AG04450 (cell line): ENCODE data around the gene EVL. TPM values are rescaled to one million over a fixed set of nuclear protein-coding genes. Genes with fewer than 3 reads are reported as not detected.

Source experiments
- CTCF ChIA-PET: fragments of 300-600, 350-600 bp; formaldehyde crosslinking; extraction: SDS; loops from one replicate; lab custom pipeline; 2022; ENCODE audit warnings: antibody characterized with exemption, inconsistent platforms; lab: Charles Lee
- POLR2A ChIA-PET: fragments of 350-600 bp; formaldehyde crosslinking; extraction: SDS; loops from one replicate; lab custom pipeline; 2021; ENCODE audit warnings: antibody characterized with exemption, inconsistent platforms; lab: Yijun Ruan, JAX
- DNase-seq: peaks from one replicate; pipeline ENCODE4 v3.0.0-alpha.2; 2011; ENCODE audit warnings: low read depth, low spot score
- H3K27ac ChIP-seq: one replicate; pipeline ENCODE4 v1.5.1; 2012; ENCODE audit warnings: low read depth, low read length, control low read depth
- H3K27me3 ChIP-seq: one replicate; pipeline ENCODE4 v1.6.0; 2012; ENCODE audit warnings: low read length; ENCODE audit not compliant: control insufficient read depth, insufficient read depth
- H3K4me3 ChIP-seq: 2 replicates; pipeline ENCODE4 v1.5.1; 2011; ENCODE audit warnings: mild to moderate bottlenecking, low read depth, low read length, control low read depth
- H3K9me3 ChIP-seq: 2 replicates; pipeline ENCODE4 v1.5.1; 2012; ENCODE audit warnings: low read length; ENCODE audit not compliant: control insufficient read depth, insufficient read depth
- polyA plus RNA-seq: library from polyadenylated mRNA; depleted of rRNA; stranded (reverse); fragments of >200 nt; gene quantifications from 2 replicates; pipeline ENCODE4 v1.2.3, GENCODE V29; 2011
- TF ChIP-seq, protein P1 (sequence below): IDR thresholded peaks from 2 replicates; pipeline ENCODE4 v1.5.1; 2011; ENCODE audit warnings: low read depth, low read length, control low read depth, inconsistent platforms

EVL gene
- polyA plus RNA-seq, 1 experiment = 36.5 TPM

DNA sequence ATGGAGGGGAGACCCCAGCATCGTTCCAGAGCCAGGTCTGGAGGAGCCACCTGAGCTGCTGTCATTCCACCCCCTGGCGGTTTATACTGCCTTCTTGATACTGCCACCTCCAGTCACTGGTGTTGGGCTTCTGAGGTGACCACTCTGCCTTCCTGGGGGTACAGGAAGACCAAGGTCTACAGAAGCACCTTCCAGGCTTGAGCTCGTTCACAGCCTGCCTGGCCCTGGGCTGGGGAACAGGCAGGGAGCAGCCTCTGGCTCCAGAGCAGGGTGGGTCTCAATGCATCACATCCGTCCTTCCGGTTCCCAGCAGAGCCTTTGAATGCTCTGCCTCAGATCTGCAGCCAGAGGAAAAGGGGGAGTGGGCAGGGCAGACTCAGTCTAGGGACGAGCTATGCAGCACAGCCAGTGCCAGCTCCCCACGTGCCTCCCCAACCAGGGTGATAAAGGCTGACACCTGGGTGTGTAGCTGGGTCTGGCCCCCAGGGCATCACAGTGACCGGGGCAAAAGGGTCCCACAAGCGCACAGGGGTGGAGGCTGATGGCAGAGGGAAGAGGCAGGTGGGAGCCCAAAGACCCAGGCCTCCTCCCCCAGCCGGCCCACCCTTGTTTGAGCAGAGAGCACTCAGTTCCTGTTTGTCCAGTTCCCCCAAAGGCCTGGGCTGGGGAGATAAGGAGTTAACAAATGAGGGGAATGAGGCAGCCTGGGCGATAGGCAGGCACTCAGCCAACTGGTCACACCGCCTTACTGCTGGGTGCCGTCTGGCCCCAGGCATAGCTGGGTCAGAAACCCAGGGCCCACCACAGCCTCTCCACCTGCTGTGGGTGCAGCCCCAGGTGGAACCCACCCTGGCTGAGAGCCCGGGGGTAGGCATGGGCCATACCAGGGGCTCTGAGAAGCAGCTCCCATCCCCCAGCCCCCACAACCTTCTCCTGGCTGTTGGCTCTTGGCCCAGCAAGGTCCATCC, 77.1 kb downstream of the EVL start:
- Histone ChIP-seq H3K9me3 (no peaks in the 10 kb centered on the region; the same call in 1 of the 2 replicates), H3K27ac (no peak overlapping the region), H3K4me3 (no peak overlapping the region), H3K27me3 (no peaks in the 10 kb centered on the region)
- CTCF ChIA-PET = interaction anchor here (1.6 kb wide), 1 partner anchor 51 kb away, joined by 4 read pairs; no protein-coding TSS in a partner anchor
- POLR2A ChIA-PET = interaction anchor here (0.6 kb wide), 1 partner anchor 10 kb away, joined by 3 read pairs; no protein-coding TSS in a partner anchor
- no peak for DNase-seq
- TF ChIP-seq, protein P1, sequence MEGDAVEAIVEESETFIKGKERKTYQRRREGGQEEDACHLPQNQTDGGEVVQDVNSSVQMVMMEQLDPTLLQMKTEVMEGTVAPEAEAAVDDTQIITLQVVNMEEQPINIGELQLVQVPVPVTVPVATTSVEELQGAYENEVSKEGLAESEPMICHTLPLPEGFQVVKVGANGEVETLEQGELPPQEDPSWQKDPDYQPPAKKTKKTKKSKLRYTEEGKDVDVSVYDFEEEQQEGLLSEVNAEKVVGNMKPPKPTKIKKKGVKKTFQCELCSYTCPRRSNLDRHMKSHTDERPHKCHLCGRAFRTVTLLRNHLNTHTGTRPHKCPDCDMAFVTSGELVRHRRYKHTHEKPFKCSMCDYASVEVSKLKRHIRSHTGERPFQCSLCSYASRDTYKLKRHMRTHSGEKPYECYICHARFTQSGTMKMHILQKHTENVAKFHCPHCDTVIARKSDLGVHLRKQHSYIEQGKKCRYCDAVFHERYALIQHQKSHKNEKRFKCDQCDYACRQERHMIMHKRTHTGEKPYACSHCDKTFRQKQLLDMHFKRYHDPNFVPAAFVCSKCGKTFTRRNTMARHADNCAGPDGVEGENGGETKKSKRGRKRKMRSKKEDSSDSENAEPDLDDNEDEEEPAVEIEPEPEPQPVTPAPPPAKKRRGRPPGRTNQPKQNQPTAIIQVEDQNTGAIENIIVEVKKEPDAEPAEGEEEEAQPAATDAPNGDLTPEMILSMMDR = no peak

- no peak for DNase-seq
- Histone ChIP-seq H3K9me3 (no peaks in the 10 kb centered on the region; the same call in 1 of the 2 replicates), H3K27me3 (no peaks in the 10 kb centered on the region), H3K4me3 (no peak overlapping the region), H3K27ac (no peak overlapping the region)
- ChIA-PET CTCF (no interaction called here), POLR2A (no interaction called here)
- TF ChIP-seq, protein P1 = no peak
Observed at GRCh38 chr14:100143523-100143922, 78.3 kb downstream of the EVL start.

GRCh38 chr14:100143934-100144333, 78.7 kb downstream of the EVL start:
- ChIA-PET CTCF (no interaction called here), POLR2A (no interaction called here)
- Histone ChIP-seq H3K4me3 (no peak overlapping the region), H3K27me3 (no peaks in the 10 kb centered on the region), H3K9me3 (no peaks in the 10 kb centered on the region; the same call in 1 of the 2 replicates), H3K27ac (no peak overlapping the region)
- TF ChIP-seq, protein P1 = no peak
- no peak for DNase-seq

GRCh38 chr14:100144645-100144995, 79.4 kb downstream of the EVL start:
- no peak overlapping the region for H3K4me3 ChIP-seq
- H3K9me3 ChIP-seq = no peaks in the 10 kb centered on the region; the same call in 1 of the 2 replicates
- no peak for DNase-seq
- ChIA-PET CTCF (no interaction called here), POLR2A (interaction anchor here (0.5 kb wide), 1 partner anchor 36 kb away, joined by 3 read pairs; no protein-coding TSS in a partner anchor)
- H3K27me3 ChIP-seq = no peaks in the 10 kb centered on the region
- TF ChIP-seq, protein P1 = no peak
- no peak overlapping the region for H3K27ac ChIP-seq
